SU-DHL-6 (cell line): ENCODE results near the gene SP2.

Experiments used
- CTCF ChIP-seq: fragments of 200-600 bp; sonication (generic); IDR thresholded peaks from one replicate; pipeline ENCODE4 v1.5.1; 2017; ENCODE audit warnings: antibody characterized with exemption, mild to moderate bottlenecking, low read length, moderate library complexity; ENCODE audit not compliant: insufficient read depth, poor library complexity, severe bottlenecking
- EZH2phosphoT487 ChIP-seq: fragments of 200-600 bp; sonication (generic), shearing (Covaris generic); conservative IDR thresholded peaks from 2 replicates; pipeline ENCODE4 v1.6.1; 2018; ENCODE audit warnings: mild to moderate bottlenecking, antibody characterized with exemption, low read length, moderate library complexity, mixed read lengths

- TF ChIP-seq CTCF (no peak), EZH2phosphoT487 (no peak)
Measured at GRCh38 chr17:47884905-47885730, 10.9 kb upstream of the SP2 start.
